Dendritic cell treated with granulocyte-macrophage colony-stimulating factor and Interleukin-4, amounts not matched to agents 40 ng/mL and 50 ng/mL, for 4 days (primary cell): Measurements from ENCODE around the gene VTI1A.

ENCODE experiments used
- H3K27ac Mint-ChIP-seq: one replicate; pipeline ENCODE4 v1.8.0; 2022; ENCODE audit warnings: mild to moderate bottlenecking, mixed read lengths
- H3K27me3 Mint-ChIP-seq: one replicate; pipeline ENCODE4 v1.8.0; 2022; ENCODE audit warnings: mild to moderate bottlenecking, mixed read lengths
- H3K36me3 Mint-ChIP-seq: one replicate; pipeline ENCODE4 v1.8.0; 2022; ENCODE audit warnings: low read depth, mixed read lengths
- H3K4me1 Mint-ChIP-seq: one replicate; pipeline ENCODE4 v1.8.0; 2022; ENCODE audit warnings: low read depth, mixed read lengths
- H3K4me3 Mint-ChIP-seq: one replicate; pipeline ENCODE4 v1.8.0; 2022; ENCODE audit warnings: mild to moderate bottlenecking, moderate library complexity, mixed read lengths
- H3K9me3 Mint-ChIP-seq: one replicate; pipeline ENCODE4 v1.8.0; 2022; ENCODE audit warnings: mixed read lengths
- intact Hi-C: fragments of 100-400 bp; cut with micrococcal nuclease; formaldehyde crosslinking; loops from one replicate; pipeline ENCODE4 v1.15.0; 2022

VTI1A gene

GRCh38 chr10:112698818-112699164 is 251.8 kb downstream of the VTI1A start:
- Mint-ChIP-seq H3K9me3 (no peaks in the 10 kb centered on the region), H3K27ac (no peak overlapping the region), H3K36me3 (peaks cover 9% of the 10 kb centered on the region), H3K4me3 (no peak overlapping the region), H3K27me3 (no peaks in the 10 kb centered on the region), H3K4me1 (peaks cover 10% of the 10 kb centered on the region)
- intact Hi-C loops: no loop called here

- H3K9me3 Mint-ChIP-seq: no peaks in the 10 kb centered on the region
These were observed 253.2 kb downstream of the VTI1A start for GRCh38 chr10:112700215-112700671.

GRCh38 chr10:112701211-112701877 is 254.3 kb downstream of the VTI1A start:
- no peak overlapping the region for H3K27ac Mint-ChIP-seq
- intact Hi-C loops: no loop called here
- H3K4me1 Mint-ChIP-seq: peaks cover 10% of the 10 kb centered on the region
- H3K36me3 Mint-ChIP-seq: peaks cover 9% of the 10 kb centered on the region
- H3K9me3 Mint-ChIP-seq: no peaks in the 10 kb centered on the region
- no peak overlapping the region for H3K4me3 Mint-ChIP-seq
- H3K27me3 Mint-ChIP-seq: no peaks in the 10 kb centered on the region

More at GRCh38 chr10:112700215-112700671, 253.2 kb downstream of the VTI1A start:
- Mint-ChIP-seq H3K27me3 (no peaks in the 10 kb centered on the region), H3K4me1 (peaks cover 10% of the 10 kb centered on the region), H3K36me3 (peaks cover 9% of the 10 kb centered on the region), H3K4me3 (no peak overlapping the region), H3K27ac (no peak overlapping the region)
- intact Hi-C loops: no loop called here

GRCh38 chr10:112701878-112702255 is 254.9 kb downstream of the VTI1A start:
- H3K27ac Mint-ChIP-seq: no peak overlapping the region
- H3K27me3 Mint-ChIP-seq: no peaks in the 10 kb centered on the region
- H3K4me1 Mint-ChIP-seq: peaks cover 10% of the 10 kb centered on the region
- H3K4me3 Mint-ChIP-seq: no peak overlapping the region
- no peaks in the 10 kb centered on the region for H3K9me3 Mint-ChIP-seq
- intact Hi-C loops: no loop called here
- H3K36me3 Mint-ChIP-seq: peaks cover 9% of the 10 kb centered on the region

- Mint-ChIP-seq H3K4me3 (no peak overlapping the region), H3K27ac (no peak overlapping the region), H3K4me1 (peaks cover 18% of the 10 kb centered on the region), H3K36me3 (no peaks in the 10 kb centered on the region), H3K9me3 (no peaks in the 10 kb centered on the region), H3K27me3 (no peaks in the 10 kb centered on the region)
- intact Hi-C loops: no loop called here
These were observed 259.6 kb downstream of the VTI1A start for GRCh38 chr10:112706577-112706976.

GRCh38 chr10:112708461-112708860 is 261.4 kb downstream of the VTI1A start:
- no peaks in the 10 kb centered on the region for H3K27me3 Mint-ChIP-seq
- no peaks in the 10 kb centered on the region for H3K9me3 Mint-ChIP-seq
- no peaks in the 10 kb centered on the region for H3K36me3 Mint-ChIP-seq
- no peak overlapping the region for H3K27ac Mint-ChIP-seq
- H3K4me1 Mint-ChIP-seq: peaks cover 10% of the 10 kb centered on the region
- H3K4me3 Mint-ChIP-seq: no peak overlapping the region
- intact Hi-C loops: no loop called here

GRCh38 chr10:112710528-112710927 is 263.5 kb downstream of the VTI1A start:
- Mint-ChIP-seq H3K4me1 (peaks cover 26% of the 10 kb centered on the region), H3K36me3 (peaks cover 11% of the 10 kb centered on the region), H3K4me3 (no peak overlapping the region), H3K27me3 (no peaks in the 10 kb centered on the region), H3K27ac (no peak overlapping the region), H3K9me3 (no peaks in the 10 kb centered on the region)
- intact Hi-C loops: no loop called here

- intact Hi-C loops: no loop called here
- H3K27ac Mint-ChIP-seq: no peak overlapping the region
- H3K36me3 Mint-ChIP-seq: peaks cover 18% of the 10 kb centered on the region
- no peaks in the 10 kb centered on the region for H3K9me3 Mint-ChIP-seq
- no peaks in the 10 kb centered on the region for H3K27me3 Mint-ChIP-seq
- H3K4me1 Mint-ChIP-seq: peaks cover 26% of the 10 kb centered on the region
- H3K4me3 Mint-ChIP-seq: no peak overlapping the region
These were observed 264.4 kb downstream of the VTI1A start for GRCh38 chr10:112711366-112711765.

GRCh38 chr10:112712536-112712935 is 265.5 kb downstream of the VTI1A start:
- H3K27me3 Mint-ChIP-seq: no peaks in the 10 kb centered on the region
- no peaks in the 10 kb centered on the region for H3K9me3 Mint-ChIP-seq
- no peak overlapping the region for H3K27ac Mint-ChIP-seq
- peaks cover 18% of the 10 kb centered on the region for H3K36me3 Mint-ChIP-seq
- intact Hi-C loops: no loop called here
- no peak overlapping the region for H3K4me3 Mint-ChIP-seq
- peaks cover 26% of the 10 kb centered on the region for H3K4me1 Mint-ChIP-seq

GRCh38 chr10:112713411-112713810 is 266.4 kb downstream of the VTI1A start:
- Mint-ChIP-seq H3K36me3 (peaks cover 18% of the 10 kb centered on the region), H3K27ac (no peak overlapping the region), H3K9me3 (no peaks in the 10 kb centered on the region), H3K27me3 (no peaks in the 10 kb centered on the region), H3K4me1 (peaks cover 26% of the 10 kb centered on the region), H3K4me3 (no peak overlapping the region)
- intact Hi-C loops: no loop called here

GRCh38 chr10:112715581-112715980 is 268.6 kb downstream of the VTI1A start:
- H3K27ac Mint-ChIP-seq: no peak overlapping the region
- intact Hi-C loops: no loop called here

GRCh38 chr10:112716076-112716475 is 269.1 kb downstream of the VTI1A start:
- Mint-ChIP-seq H3K36me3 (peaks cover 24% of the 10 kb centered on the region), H3K27ac (no peak overlapping the region), H3K4me1 (peaks cover 16% of the 10 kb centered on the region), H3K27me3 (no peaks in the 10 kb centered on the region), H3K9me3 (no peaks in the 10 kb centered on the region), H3K4me3 (no peak overlapping the region)
- intact Hi-C loops: no loop called here

More at GRCh38 chr10:112715581-112715980, 268.6 kb downstream of the VTI1A start:
- Mint-ChIP-seq H3K4me1 (peaks cover 16% of the 10 kb centered on the region), H3K4me3 (no peak overlapping the region), H3K36me3 (peaks cover 24% of the 10 kb centered on the region), H3K9me3 (no peaks in the 10 kb centered on the region), H3K27me3 (no peaks in the 10 kb centered on the region)

- H3K9me3 Mint-ChIP-seq: no peaks in the 10 kb centered on the region
- peaks cover 24% of the 10 kb centered on the region for H3K36me3 Mint-ChIP-seq
- intact Hi-C loops: no loop called here
- H3K27me3 Mint-ChIP-seq: no peaks in the 10 kb centered on the region
- H3K4me3 Mint-ChIP-seq: no peak overlapping the region
- no peak overlapping the region for H3K27ac Mint-ChIP-seq
- H3K4me1 Mint-ChIP-seq: peaks cover 16% of the 10 kb centered on the region
These were observed 270.0 kb downstream of the VTI1A start for GRCh38 chr10:112716924-112717413.

GRCh38 chr10:112720178-112720577 is 273.2 kb downstream of the VTI1A start:
- Mint-ChIP-seq H3K9me3 (no peaks in the 10 kb centered on the region), H3K4me1 (peaks cover 1% of the 10 kb centered on the region), H3K27ac (no peak overlapping the region), H3K4me3 (no peak overlapping the region), H3K36me3 (peaks cover 13% of the 10 kb centered on the region), H3K27me3 (no peaks in the 10 kb centered on the region)
- intact Hi-C loops: loop anchor here (5.0 to 10.0 kb wide), 2 partner anchors 335 to 407 kb away; no protein-coding TSS in a partner anchor
